HG03571 (cell line): ENCODE results near the gene CCDC112.

Source experiments
- ATAC-seq: cut with Tn5 transposase; IDR thresholded peaks from one replicate; pipeline ENCODE4 v1.9.1; 2021; ENCODE audit not compliant: unreplicated experiment

CCDC112 gene

GRCh38 chr5:115319007-115319406, 22.6 kb upstream of the CCDC112 start:
- no peak for ATAC-seq

GRCh38 chr5:115317736-115318135, 21.3 kb upstream of the CCDC112 start:
- ATAC-seq = no peak

- no peak for ATAC-seq
Observed at GRCh38 chr5:115317320-115317719, 20.9 kb upstream of the CCDC112 start.

GRCh38 chr5:115313632-115314031, 17.2 kb upstream of the CCDC112 start:
- ATAC-seq = no peak

GRCh38 chr5:115313052-115313451, 16.6 kb upstream of the CCDC112 start:
- no peak for ATAC-seq

- ATAC-seq = no peak
Observed at GRCh38 chr5:115309751-115310370, 13.4 kb upstream of the CCDC112 start.

- no peak for ATAC-seq
Observed at GRCh38 chr5:115308815-115309214, 12.4 kb upstream of the CCDC112 start.

GRCh38 chr5:115306011-115306536, 9.6 kb upstream of the CCDC112 start:
- ATAC-seq = no peak

- no peak for ATAC-seq
Observed at GRCh38 chr5:115304496-115304895, 8.0 kb upstream of the CCDC112 start.

- ATAC-seq = no peak
Observed at GRCh38 chr5:115298811-115299210, 2.4 kb upstream of the CCDC112 start.

- ATAC-seq = no peak
Observed at GRCh38 chr5:115297031-115297430, 577 bp upstream of the CCDC112 start.

GRCh38 chr5:115295777-115296123, 704 bp downstream of the CCDC112 start:
- ATAC-seq = peak; percentile 17

GRCh38 chr5:115291397-115291796, 5.1 kb downstream of the CCDC112 start:
- no peak for ATAC-seq

GRCh38 chr5:115289104-115289503, 7.3 kb downstream of the CCDC112 start:
- no peak for ATAC-seq

GRCh38 chr5:115284021-115284420, 12.4 kb downstream of the CCDC112 start:
- no peak for ATAC-seq

GRCh38 chr5:115282131-115282530, 14.3 kb downstream of the CCDC112 start:
- no peak for ATAC-seq

- no peak for ATAC-seq
Observed at GRCh38 chr5:115274584-115274983, 21.9 kb downstream of the CCDC112 start.

GRCh38 chr5:115272297-115272958, 24.0 kb downstream of the CCDC112 start:
- no peak for ATAC-seq

GRCh38 chr5:115271295-115272050, 25.0 kb downstream of the CCDC112 start:
- ATAC-seq = no peak

GRCh38 chr5:115267617-115268016, 28.8 kb downstream of the CCDC112 start:
- no peak for ATAC-seq

- ATAC-seq = no peak
Observed at GRCh38 chr5:115265220-115265619, 31.2 kb downstream of the CCDC112 start.

- no peak for ATAC-seq
Observed at GRCh38 chr5:115264786-115265185, 31.7 kb downstream of the CCDC112 start.
